AG09309 (cell line): ENCODE results near the gene CHD1.

Experiments used
- DNase-seq: peaks from one replicate; pipeline ENCODE4 v3.0.0-alpha.2; 2010; ENCODE audit warnings: low read depth
- H3K4me3 ChIP-seq: 2 replicates; pipeline ENCODE4 v1.5.1; 2011; ENCODE audit warnings: mild to moderate bottlenecking, low read depth, low read length, moderate library complexity; ENCODE audit not compliant: control insufficient read depth
- CTCF ChIP-seq: IDR thresholded peaks from 2 replicates; pipeline ENCODE4 v1.5.1; 2011; ENCODE audit warnings: mild to moderate bottlenecking, low read depth, low read length, inconsistent platforms; ENCODE audit not compliant: insufficient read depth, control insufficient read depth; ENCODE audit errors: missing control alignments

CHD1 gene

GRCh38 chr5:98827588-98828284 is 101.1 kb downstream of the CHD1 start:
- H3K4me3 ChIP-seq: no peak overlapping the region
- TF ChIP-seq CTCF: no peak
- DNase-seq: no peak

- DNase-seq: no peak
- H3K4me3 ChIP-seq: no peak overlapping the region
- TF ChIP-seq CTCF: peak; percentile 56
These were observed 101.6 kb downstream of the CHD1 start for GRCh38 chr5:98827161-98827560.

GRCh38 chr5:98825582-98826375 is 103.0 kb downstream of the CHD1 start:
- TF ChIP-seq CTCF: no peak
- DNase-seq: no peak
- no peak overlapping the region for H3K4me3 ChIP-seq

GRCh38 chr5:98816582-98817222 is 112.1 kb downstream of the CHD1 start:
- no peak overlapping the region for H3K4me3 ChIP-seq
- no peak for TF ChIP-seq CTCF
- DNase-seq: no peak

- H3K4me3 ChIP-seq: no peak overlapping the region
- DNase-seq: no peak
- no peak for TF ChIP-seq CTCF
These were observed 115.1 kb downstream of the CHD1 start for GRCh38 chr5:98813755-98814154.

- no peak for TF ChIP-seq CTCF
- DNase-seq: no peak
- no peak overlapping the region for H3K4me3 ChIP-seq
These were observed 118.6 kb downstream of the CHD1 start for GRCh38 chr5:98810206-98810605.
